NCI-H187 treated with DMSO at 0.1 percent for 48 hours (cell line): ENCODE measurements around the gene CHRM5.

Experiments
- DNase-seq: peaks from one replicate; lab custom pipeline; 2025; lab: John Stamatoyannopoulos, UW

CHRM5 gene

DNA sequence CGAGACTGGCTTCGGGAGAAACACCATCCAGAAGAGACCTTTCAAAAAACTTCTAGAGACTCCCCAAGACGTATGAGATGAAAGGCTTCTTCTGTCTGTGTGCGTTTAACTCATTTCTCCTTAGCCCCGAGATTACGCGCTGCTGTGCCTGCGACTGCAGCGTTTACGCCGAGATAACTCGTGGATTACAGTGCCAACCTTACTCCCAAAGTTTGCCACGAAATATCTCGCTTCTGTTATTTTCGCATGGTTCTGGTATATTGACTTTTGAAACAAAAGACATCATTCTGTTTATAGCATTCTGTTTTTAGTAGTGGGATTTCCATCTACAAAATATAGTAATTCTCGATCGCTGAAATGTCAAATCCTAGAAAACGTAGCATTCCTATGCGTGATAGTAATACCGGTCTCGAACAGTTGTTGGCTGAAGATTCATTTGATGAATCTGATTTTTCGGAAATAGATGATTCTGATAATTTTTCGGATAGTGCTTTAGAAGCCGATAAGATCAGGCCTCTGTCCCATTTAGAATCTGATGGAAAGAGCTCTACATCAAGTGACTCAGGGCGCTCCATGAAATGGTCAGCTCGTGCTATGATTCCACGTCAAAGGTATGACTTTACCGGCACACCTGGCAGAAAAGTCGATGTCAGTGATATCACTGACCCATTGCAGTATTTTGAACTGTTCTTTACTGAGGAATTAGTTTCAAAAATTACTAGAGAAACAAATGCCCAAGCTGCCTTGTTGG lies 134.1 kb downstream of the CHRM5 start:
- DNase-seq: no peak

GRCh38 chr15:34106423-34106822 lies 138.1 kb downstream of the CHRM5 start:
- no peak for DNase-seq

- no peak for DNase-seq
These were observed 139.0 kb downstream of the CHRM5 start for GRCh38 chr15:34107315-34107714.

DNA sequence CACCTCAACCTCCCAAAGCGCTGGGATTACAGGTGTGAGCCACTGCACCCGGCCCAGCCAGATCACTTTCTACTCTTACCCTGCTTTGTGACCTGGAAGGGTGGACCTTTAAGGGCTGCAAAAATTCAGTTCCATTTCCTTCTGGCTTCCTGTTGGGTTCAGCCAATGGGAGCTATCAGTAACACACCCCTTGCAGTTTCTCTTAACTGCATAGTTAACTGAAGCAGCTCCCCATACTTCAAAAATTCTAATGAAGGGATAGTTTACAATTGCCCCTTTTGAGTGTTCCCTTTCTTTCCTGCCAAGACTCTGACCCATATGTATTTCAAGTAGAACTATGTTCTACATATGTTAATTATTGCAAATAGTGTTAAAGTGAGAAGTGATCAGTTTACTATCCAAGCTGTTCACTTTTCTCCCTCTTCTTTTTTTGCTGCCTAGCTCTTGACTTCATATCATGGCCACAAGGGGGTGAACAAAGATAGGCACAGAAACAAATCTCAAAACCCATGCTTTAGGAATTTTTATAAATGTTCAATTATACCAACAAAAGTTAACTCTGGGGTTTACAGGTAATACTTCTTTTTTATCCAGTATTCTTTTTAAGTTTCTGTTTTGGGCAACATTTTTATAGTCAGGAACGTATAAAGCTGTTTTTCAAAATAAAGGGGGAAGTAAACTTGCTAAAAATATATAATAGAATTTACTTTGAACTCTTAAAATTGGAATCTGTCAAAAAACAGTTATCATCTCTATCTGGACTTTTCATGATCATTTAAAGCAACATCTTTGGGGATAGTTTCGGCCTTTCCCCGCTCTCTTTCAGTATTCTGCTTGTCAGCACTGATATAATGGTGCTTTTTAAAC lies 141.7 kb downstream of the CHRM5 start:
- DNase-seq: no peak

DNA sequence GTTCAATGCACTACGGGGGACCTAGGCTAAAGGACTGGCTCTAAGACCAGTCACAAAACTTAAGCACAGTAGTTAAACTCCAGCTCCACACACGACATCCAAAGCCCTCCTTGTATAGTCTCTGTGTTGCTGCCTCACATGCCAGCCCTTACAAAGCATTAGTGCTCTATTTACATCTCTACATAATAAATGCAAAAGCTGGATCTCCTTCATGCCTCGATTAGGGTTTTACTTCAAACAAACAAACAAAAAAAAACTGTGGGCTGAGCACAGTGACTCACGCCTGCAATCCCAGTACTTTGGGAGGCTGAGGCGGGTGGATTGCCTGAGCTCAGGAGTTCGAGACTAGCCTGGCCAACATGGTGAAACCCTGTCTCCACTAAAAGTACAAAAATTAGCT lies 143.2 kb downstream of the CHRM5 start:
- DNase-seq: no peak

GRCh38 chr15:34114215-34114614 lies 145.9 kb downstream of the CHRM5 start:
- DNase-seq: no peak

GRCh38 chr15:34114739-34115138 lies 146.4 kb downstream of the CHRM5 start:
- no peak for DNase-seq

GRCh38 chr15:34116620-34117019 lies 148.3 kb downstream of the CHRM5 start:
- DNase-seq: no peak
